Colonic mucosa (tissue), 4 donors: ENCODE data around the gene EPN1. TPM values are rescaled to one million over a fixed set of nuclear protein-coding genes. Genes with fewer than 3 reads are reported as not detected.
A peak's percentile ranks its signal among the peaks of the same experiment; 100 is the strongest.

Experiments used
- DNase-seq: peaks from one replicate; pipeline ENCODE4 v3.0.0-alpha.2; 2020
- H3K27ac ChIP-seq: fragments of 200-600 bp; one replicate; pipeline ENCODE4 v1.8.0; 2021
- H3K27me3 ChIP-seq: fragments of 200-600 bp; one replicate; pipeline ENCODE4 v1.8.0; 2021
- H3K36me3 ChIP-seq: fragments of 200-600 bp; one replicate; pipeline ENCODE4 v1.8.0; 2021
- H3K4me1 ChIP-seq: fragments of 200-600 bp; one replicate; pipeline ENCODE4 v1.8.0; 2021; ENCODE audit warnings: mild to moderate bottlenecking
- H3K4me3 ChIP-seq: fragments of 200-600 bp; one replicate; pipeline ENCODE4 v1.8.0; 2021
- H3K9ac ChIP-seq, 2 donors: one replicate each; pipeline ENCODE4 v1.7.0; 2013; ENCODE audit warnings: control low read depth in 2 of 2, low read depth in 2 of 2, low read length in 2 of 2
- H3K9me3 ChIP-seq: fragments of 200-600 bp; one replicate; pipeline ENCODE4 v1.8.0; 2021
- intact Hi-C: fragments of 100-400 bp; cut with DNase I; formaldehyde crosslinking; loops from one replicate; pipeline ENCODE4 v1.14.1; 2022
- total RNA-seq, 2 donors: library from RNA; stranded (reverse); fragmentation: NEBNext Ultra II Directional in 1 of 2; extraction: Animal tissue kit (Norgen Biotek cat#: 25700) in 1 of 2; gene quantifications; one replicate each; pipeline ENCODE4 v1.2.1, GENCODE V29; 2021
- TF ChIP-seq, protein P1 (sequence below): fragments of 200-600 bp; IDR thresholded peaks from one replicate; pipeline ENCODE4 v1.8.0; 2022; ENCODE audit warnings: antibody characterized with exemption, mild to moderate bottlenecking
- donor health status: healthy.
- donor health status: DM: no; HTN: no; CAD: no.
- donor health status: DM: no; HTN: no; CAD: no.

Gene EPN1
- total RNA-seq, 2 donors from 2014 or later, result 257 to 259 TPM

- no peak for DNase-seq
- Histone ChIP-seq H3K9me3 (no peaks in the 10 kb centered on the region), H3K27ac (no peak overlapping the region), H3K36me3 (peaks cover 14% of the 10 kb centered on the region), H3K4me1 (no peaks in the 10 kb centered on the region), H3K9ac (no peak overlapping the region), H3K4me3 (no peak overlapping the region), H3K27me3 (no peaks in the 10 kb centered on the region)
- TF ChIP-seq, protein P1, sequence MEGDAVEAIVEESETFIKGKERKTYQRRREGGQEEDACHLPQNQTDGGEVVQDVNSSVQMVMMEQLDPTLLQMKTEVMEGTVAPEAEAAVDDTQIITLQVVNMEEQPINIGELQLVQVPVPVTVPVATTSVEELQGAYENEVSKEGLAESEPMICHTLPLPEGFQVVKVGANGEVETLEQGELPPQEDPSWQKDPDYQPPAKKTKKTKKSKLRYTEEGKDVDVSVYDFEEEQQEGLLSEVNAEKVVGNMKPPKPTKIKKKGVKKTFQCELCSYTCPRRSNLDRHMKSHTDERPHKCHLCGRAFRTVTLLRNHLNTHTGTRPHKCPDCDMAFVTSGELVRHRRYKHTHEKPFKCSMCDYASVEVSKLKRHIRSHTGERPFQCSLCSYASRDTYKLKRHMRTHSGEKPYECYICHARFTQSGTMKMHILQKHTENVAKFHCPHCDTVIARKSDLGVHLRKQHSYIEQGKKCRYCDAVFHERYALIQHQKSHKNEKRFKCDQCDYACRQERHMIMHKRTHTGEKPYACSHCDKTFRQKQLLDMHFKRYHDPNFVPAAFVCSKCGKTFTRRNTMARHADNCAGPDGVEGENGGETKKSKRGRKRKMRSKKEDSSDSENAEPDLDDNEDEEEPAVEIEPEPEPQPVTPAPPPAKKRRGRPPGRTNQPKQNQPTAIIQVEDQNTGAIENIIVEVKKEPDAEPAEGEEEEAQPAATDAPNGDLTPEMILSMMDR, result no peak
- intact Hi-C loops, result no loop called here
These were observed 22.7 kb downstream of the EPN1 start for GRCh38 chr19:55697698-55698097.

DNA sequence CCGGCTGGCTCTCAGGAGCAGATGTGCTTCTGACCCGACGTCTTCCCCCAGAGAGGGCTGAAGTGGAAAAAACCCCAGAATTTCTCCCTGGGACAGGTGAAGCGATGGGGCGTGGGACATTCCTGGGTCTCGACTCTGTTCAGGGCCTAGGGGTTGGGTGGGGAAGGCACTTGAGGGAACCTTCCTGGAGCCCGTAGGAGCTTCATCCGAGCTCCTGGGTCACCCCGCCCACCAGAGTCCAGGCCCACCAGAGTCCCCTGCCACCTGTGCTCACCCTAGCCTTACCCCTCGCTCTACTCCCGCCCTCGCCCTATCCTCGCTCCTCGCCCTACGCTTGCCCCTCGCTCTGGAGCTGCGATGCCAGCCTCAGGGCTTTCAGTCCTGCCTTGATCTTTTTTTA is 23.2 kb downstream of the EPN1 start:
- no peaks in the 10 kb centered on the region for H3K27me3 ChIP-seq
- no peak overlapping the region for H3K9ac ChIP-seq
- peaks cover 14% of the 10 kb centered on the region for H3K36me3 ChIP-seq
- H3K4me3 ChIP-seq, result no peak overlapping the region
- DNase-seq, result no peak
- no peaks in the 10 kb centered on the region for H3K4me1 ChIP-seq
- no peaks in the 10 kb centered on the region for H3K9me3 ChIP-seq
- intact Hi-C loops, result no loop called here
- TF ChIP-seq, protein P1, result no peak
- no peak overlapping the region for H3K27ac ChIP-seq

DNA sequence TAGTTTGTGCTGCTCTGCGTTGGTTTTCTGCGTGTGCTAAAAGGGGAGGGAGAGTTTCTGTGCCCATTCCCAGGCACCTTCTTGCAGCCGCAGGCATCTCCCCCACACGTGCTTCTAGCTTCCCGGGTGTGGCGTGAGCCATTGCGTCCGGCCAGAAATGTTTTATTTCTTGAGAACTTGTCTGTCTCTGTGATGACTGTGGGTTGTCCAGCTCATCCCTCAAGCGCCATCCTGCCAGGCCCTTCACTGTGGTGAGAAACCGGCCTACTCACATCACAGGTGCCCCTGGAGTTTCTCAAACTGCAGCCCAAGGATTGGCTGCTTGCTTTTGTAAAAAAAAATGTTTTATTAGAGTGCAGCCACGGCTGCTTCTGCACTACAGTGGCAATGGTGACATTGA is 24.2 kb downstream of the EPN1 start:
- no peaks in the 10 kb centered on the region for H3K27me3 ChIP-seq
- H3K9ac ChIP-seq, result no peak overlapping the region
- DNase-seq, result no peak
- H3K27ac ChIP-seq, result no peak overlapping the region
- H3K4me1 ChIP-seq, result no peaks in the 10 kb centered on the region
- H3K4me3 ChIP-seq, result no peak overlapping the region
- no peaks in the 10 kb centered on the region for H3K9me3 ChIP-seq
- peaks cover 14% of the 10 kb centered on the region for H3K36me3 ChIP-seq
- intact Hi-C loops, result no loop called here
- TF ChIP-seq, protein P1, result no peak

DNA sequence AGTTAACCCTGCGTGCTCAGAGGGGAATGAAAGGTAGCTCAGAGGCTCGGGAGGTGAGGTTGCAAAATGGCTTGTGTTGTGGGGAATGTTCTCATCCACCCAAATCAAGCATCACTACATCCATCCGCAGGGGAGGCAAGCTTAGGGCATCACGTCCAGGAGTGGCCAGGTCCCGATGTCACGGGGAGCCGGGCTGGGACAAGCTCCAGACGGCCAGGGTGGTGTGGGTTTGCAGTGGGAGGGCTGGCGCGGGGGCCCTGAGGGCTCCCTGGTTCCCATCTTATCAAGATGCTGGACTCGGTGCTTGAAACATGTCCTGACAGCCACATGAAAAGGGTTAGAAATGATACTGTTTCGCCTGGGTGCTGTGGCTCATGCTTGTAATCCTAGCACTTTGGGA is 25.8 kb downstream of the EPN1 start:
- no peaks in the 10 kb centered on the region for H3K9me3 ChIP-seq
- no peak overlapping the region for H3K27ac ChIP-seq
- TF ChIP-seq, protein P1, result no peak
- no peak overlapping the region for H3K4me3 ChIP-seq
- no peaks in the 10 kb centered on the region for H3K4me1 ChIP-seq
- DNase-seq, result no peak
- no peaks in the 10 kb centered on the region for H3K27me3 ChIP-seq
- H3K36me3 ChIP-seq, result peaks cover 3% of the 10 kb centered on the region
- intact Hi-C loops, result no loop called here
- no peak overlapping the region for H3K9ac ChIP-seq

DNA sequence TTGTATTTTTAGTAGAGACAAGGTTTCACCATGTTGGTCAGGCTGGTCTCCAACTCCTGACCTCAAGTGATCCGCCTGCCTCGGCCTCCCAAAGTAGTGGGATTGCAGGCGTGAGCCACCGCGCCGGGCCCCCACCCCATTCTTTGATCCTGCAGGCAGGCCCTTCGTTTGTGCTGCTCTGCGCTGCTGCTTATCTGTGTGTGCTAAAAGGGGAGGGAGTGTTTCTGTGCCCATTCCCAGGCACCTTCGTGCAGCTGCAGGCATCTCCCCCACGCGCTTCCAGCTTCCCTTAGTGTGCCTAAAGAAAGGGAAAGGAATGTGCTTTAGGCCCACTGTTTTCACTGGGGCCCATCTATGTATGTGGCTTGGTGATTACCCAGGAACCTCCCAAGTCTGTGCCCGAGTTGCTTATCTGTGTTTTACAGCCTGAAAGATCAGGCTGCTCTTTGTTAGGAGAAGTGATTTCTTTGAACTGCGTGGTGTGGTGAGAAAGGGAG is 27.2 kb downstream of the EPN1 start:
- no peaks in the 10 kb centered on the region for H3K27me3 ChIP-seq
- H3K27ac ChIP-seq, result peak overlapping the region; percentile 17
- no peak overlapping the region for H3K4me3 ChIP-seq
- H3K36me3 ChIP-seq, result no peaks in the 10 kb centered on the region
- no peak for DNase-seq
- TF ChIP-seq, protein P1, result no peak
- H3K9ac ChIP-seq, result no peak overlapping the region
- H3K9me3 ChIP-seq, result no peaks in the 10 kb centered on the region
- intact Hi-C loops, result no loop called here
- no peaks in the 10 kb centered on the region for H3K4me1 ChIP-seq

GRCh38 chr19:55703790-55704215 is 28.8 kb downstream of the EPN1 start:
- H3K27me3 ChIP-seq, result no peaks in the 10 kb centered on the region
- H3K36me3 ChIP-seq, result no peaks in the 10 kb centered on the region
- no peak for DNase-seq
- no peak overlapping the region for H3K4me3 ChIP-seq
- H3K9ac ChIP-seq, result no peak overlapping the region
- intact Hi-C loops, result no loop called here
- H3K4me1 ChIP-seq, result no peaks in the 10 kb centered on the region
- TF ChIP-seq, protein P1, result peak; percentile 79
- no peaks in the 10 kb centered on the region for H3K9me3 ChIP-seq
- no peak overlapping the region for H3K27ac ChIP-seq
